AG09309 (cell line): ENCODE data around the gene GPR25.
"Not testable (repeated sequence)": the region's sequence is repeated elsewhere in the genome, so short reads cannot be mapped to it uniquely, and the experiment has no call there.

Source experiments
- DNase-seq: peaks from one replicate; pipeline ENCODE4 v3.0.0-alpha.2; 2010; ENCODE audit warnings: low read depth
- H3K4me3 ChIP-seq: 2 replicates; pipeline ENCODE4 v1.5.1; 2011; ENCODE audit warnings: mild to moderate bottlenecking, low read depth, low read length, moderate library complexity; ENCODE audit not compliant: control insufficient read depth
- CTCF ChIP-seq: IDR thresholded peaks from 2 replicates; pipeline ENCODE4 v1.5.1; 2011; ENCODE audit warnings: mild to moderate bottlenecking, low read depth, low read length, inconsistent platforms; ENCODE audit not compliant: insufficient read depth, control insufficient read depth; ENCODE audit errors: missing control alignments

Gene GPR25

GRCh38 chr1:200909071-200909470 lies 36.3 kb downstream of the GPR25 start:
- H3K4me3 ChIP-seq, result no peak overlapping the region
- no peak for DNase-seq
- no peak for TF ChIP-seq CTCF

- no peak overlapping the region for H3K4me3 ChIP-seq
- no peak for DNase-seq
- no peak for TF ChIP-seq CTCF
These were observed 37.0 kb downstream of the GPR25 start for GRCh38 chr1:200909757-200910239.

- H3K4me3 ChIP-seq, result no peak overlapping the region
- TF ChIP-seq CTCF, result no peak
- DNase-seq, result no peak
These were observed 38.6 kb downstream of the GPR25 start for GRCh38 chr1:200911361-200911760.

GRCh38 chr1:200911936-200912335 lies 39.2 kb downstream of the GPR25 start:
- not testable (repeated sequence) for H3K4me3 ChIP-seq, DNase-seq

- no peak overlapping the region for H3K4me3 ChIP-seq
- no peak for DNase-seq
- TF ChIP-seq CTCF, result no peak
These were observed 40.1 kb downstream of the GPR25 start for GRCh38 chr1:200912737-200913407.

- H3K4me3 ChIP-seq, result no peak overlapping the region
- no peak for DNase-seq
- TF ChIP-seq CTCF, result no peak
These were observed 43.4 kb downstream of the GPR25 start for GRCh38 chr1:200916152-200916551.

- H3K4me3 ChIP-seq, result no peak overlapping the region
- DNase-seq, result no peak
- TF ChIP-seq CTCF, result no peak
These were observed 43.9 kb downstream of the GPR25 start for GRCh38 chr1:200916681-200917080.
